ENCODE data around the gene UNC79. TPM values are rescaled to one million over a fixed set of nuclear protein-coding genes. Genes with fewer than 3 reads are reported as not detected.

The UNC79 gene
- total and polyA plus RNA-seq, 2 donors (not counting 3 experiments of a cell fraction or from before 2014, with no cell fraction given) = not detected

DNA sequence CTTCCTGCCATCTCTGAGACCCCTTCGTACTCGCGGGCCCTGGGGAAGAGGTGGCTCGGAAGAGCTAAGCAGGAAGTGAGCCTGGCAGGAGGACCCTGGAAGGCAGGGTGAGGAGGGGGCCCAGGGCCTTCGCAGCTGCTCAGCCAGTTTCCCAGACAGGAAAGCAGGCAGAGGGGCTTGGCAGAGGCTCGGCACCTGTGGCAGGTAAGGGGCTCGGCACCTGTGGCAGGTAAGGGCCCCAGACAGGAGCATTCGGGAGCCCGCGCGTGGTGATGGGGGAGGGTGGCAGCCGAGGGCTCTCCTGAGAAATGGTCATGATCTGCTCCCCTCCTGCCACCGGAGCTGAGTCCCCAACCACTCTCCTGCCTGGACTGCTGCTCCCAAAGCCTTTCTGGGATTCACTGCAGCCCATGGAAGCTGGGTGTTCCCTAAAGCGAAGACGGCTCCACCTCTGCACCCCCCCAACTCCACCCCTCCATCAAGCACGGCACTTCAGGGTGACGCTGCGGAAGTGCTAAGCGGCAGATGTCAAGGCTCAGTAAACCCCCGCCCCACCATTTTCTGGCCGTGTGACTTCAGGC lies 294.4 kb downstream of the UNC79 start:
- no peak for DNase-seq (ENCODE audit: low read depth, low spot score)
- H2AFZ ChIP-seq (ENCODE audit: low read depth, low read length) = no peak overlapping the region
- ChIA-PET POLR2A (no interaction called here), CTCF (no interaction called here)
- intact Hi-C loops (cut with micrococcal nuclease) (no loop called here), dilution Hi-C loops (cut with MboI; ENCODE audit: extremely low pct_ligation_motif_present, low sequenced_read_pairs) (no loop called here)
- no peak for FAIRE-seq
- peaks cover 9% of the 10 kb centered on the region for H3K9me3 ChIP-seq (replicated peaks; ENCODE audit: control insufficient read depth, insufficient read depth, low read length)
- no peak overlapping the region for H3K4me2 ChIP-seq (ENCODE audit: insufficient read depth, low read length)
- H3K36me3 ChIP-seq (ENCODE audit: control insufficient read depth in 2 of 2, extremely low read depth in 1 of 2, insufficient read depth in 2 of 2, low read length in 2 of 2) = no peaks in the 10 kb centered on the region
- H3K4me3 ChIP-seq (replicated peaks in 1 of 3; ENCODE audit: insufficient read depth in 1 of 3, low read depth in 1 of 3, low read length in 3 of 3) = no peak overlapping the region
- H3K9ac ChIP-seq (replicated peaks; ENCODE audit: extremely low read depth, insufficient read depth, low read length) = no peak overlapping the region
- no peaks in the 10 kb centered on the region for H3K9me1 ChIP-seq (replicated peaks; ENCODE audit: control insufficient read depth, extremely low read depth, insufficient read depth, low read length)
- H3K79me2 ChIP-seq (ENCODE audit: control insufficient read depth, insufficient read depth, low read length) = no peaks in the 10 kb centered on the region
- H3K27ac ChIP-seq (ENCODE audit: insufficient read depth, low read depth, low read length) = no peak overlapping the region
- no peaks in the 10 kb centered on the region for H3K4me1 ChIP-seq (ENCODE audit: control insufficient read depth, extremely low read depth, insufficient read depth, low read length)
- H3K27me3 ChIP-seq (ENCODE audit: control insufficient read depth in 2 of 2, insufficient read depth in 2 of 2, low read length in 2 of 2) = no peaks in the 10 kb centered on the region
- no peaks in the 10 kb centered on the region for H4K20me1 ChIP-seq (replicated peaks; ENCODE audit: control insufficient read depth, extremely low read depth, insufficient read depth, low read length)
- TF ChIP-seq POLR2AphosphoS5 (IDR thresholded peaks at IDR 0.05; ENCODE audit: insufficient read depth, low read depth, low read length) (no peak), MYC (IDR thresholded peaks at IDR 0.05; ENCODE audit: low read depth, low read length) (no peak), FOS (IDR thresholded peaks at IDR 0.05; ENCODE audit: borderline replicate concordance, insufficient read depth, low read length) (no peak), GATA2 (IDR thresholded peaks at IDR 0.05; ENCODE audit: insufficient read depth, insufficient read length, low read depth, low read length) (no peak), JUN (IDR thresholded peaks at IDR 0.05; ENCODE audit: borderline replicate concordance, insufficient read depth, insufficient read length, low read depth) (no peak), POLR2A (IDR thresholded peaks at IDR 0.05; ENCODE audit: low read depth, low read length) (no peak)
- TF ChIP-seq, protein P1, sequence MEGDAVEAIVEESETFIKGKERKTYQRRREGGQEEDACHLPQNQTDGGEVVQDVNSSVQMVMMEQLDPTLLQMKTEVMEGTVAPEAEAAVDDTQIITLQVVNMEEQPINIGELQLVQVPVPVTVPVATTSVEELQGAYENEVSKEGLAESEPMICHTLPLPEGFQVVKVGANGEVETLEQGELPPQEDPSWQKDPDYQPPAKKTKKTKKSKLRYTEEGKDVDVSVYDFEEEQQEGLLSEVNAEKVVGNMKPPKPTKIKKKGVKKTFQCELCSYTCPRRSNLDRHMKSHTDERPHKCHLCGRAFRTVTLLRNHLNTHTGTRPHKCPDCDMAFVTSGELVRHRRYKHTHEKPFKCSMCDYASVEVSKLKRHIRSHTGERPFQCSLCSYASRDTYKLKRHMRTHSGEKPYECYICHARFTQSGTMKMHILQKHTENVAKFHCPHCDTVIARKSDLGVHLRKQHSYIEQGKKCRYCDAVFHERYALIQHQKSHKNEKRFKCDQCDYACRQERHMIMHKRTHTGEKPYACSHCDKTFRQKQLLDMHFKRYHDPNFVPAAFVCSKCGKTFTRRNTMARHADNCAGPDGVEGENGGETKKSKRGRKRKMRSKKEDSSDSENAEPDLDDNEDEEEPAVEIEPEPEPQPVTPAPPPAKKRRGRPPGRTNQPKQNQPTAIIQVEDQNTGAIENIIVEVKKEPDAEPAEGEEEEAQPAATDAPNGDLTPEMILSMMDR (IDR thresholded peaks at IDR 0.05; ENCODE audit: extremely low read depth in 1 of 2, insufficient read depth in 1 of 2, low read depth in 1 of 2, low read length in 2 of 2) = no peak
- TF ChIP-seq, protein P2, sequence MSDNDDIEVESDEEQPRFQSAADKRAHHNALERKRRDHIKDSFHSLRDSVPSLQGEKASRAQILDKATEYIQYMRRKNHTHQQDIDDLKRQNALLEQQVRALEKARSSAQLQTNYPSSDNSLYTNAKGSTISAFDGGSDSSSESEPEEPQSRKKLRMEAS (IDR thresholded peaks at IDR 0.05; ENCODE audit: insufficient read depth, insufficient read length) = no peak
- no TSS peak for BruUV-seq (replicated peaks)

Measured in endothelial cell of umbilical vein (primary cell).